ENCODE data around the gene RAD51C.

GRCh38 chr17:58785097-58785496 lies 92.7 kb downstream of the RAD51C start:
- TF ChIP-seq POLR2A (IDR thresholded peaks at IDR 0.05) (no peak), CTCF (IDR thresholded peaks at IDR 0.05) (no peak)

Measured in uterus (tissue), 2 donors.